Effector CD8-positive, alpha-beta T cell (primary cell): ENCODE data around the gene PTP4A1.
"Not testable (repeated sequence)": the region's sequence is repeated elsewhere in the genome, so short reads cannot be mapped to it uniquely, and the experiment has no call there.

ENCODE experiments used
- DNase-seq: peaks from one replicate; lab custom pipeline; 2025; lab: John Stamatoyannopoulos, UW

Gene PTP4A1

GRCh38 chr6:63582579-63583231 is 10.4 kb downstream of the PTP4A1 start:
- DNase-seq = no peak

- no peak for DNase-seq
Observed at GRCh38 chr6:63584125-63584514, 11.8 kb downstream of the PTP4A1 start.

- DNase-seq = no peak
Observed at GRCh38 chr6:63584566-63584965, 12.3 kb downstream of the PTP4A1 start.

GRCh38 chr6:63585652-63586051 is 13.4 kb downstream of the PTP4A1 start:
- not testable (repeated sequence) for DNase-seq

- DNase-seq = no peak
Observed at GRCh38 chr6:63589952-63590411, 17.7 kb downstream of the PTP4A1 start.

- DNase-seq = no peak
Observed at GRCh38 chr6:63592886-63593285, 20.6 kb downstream of the PTP4A1 start.

GRCh38 chr6:63597141-63598048 is 25.1 kb downstream of the PTP4A1 start:
- DNase-seq = no peak

- DNase-seq = peak; percentile 61
Observed at GRCh38 chr6:63598049-63599036, 26.1 kb downstream of the PTP4A1 start.

GRCh38 chr6:63599243-63599642 is 27.0 kb downstream of the PTP4A1 start:
- DNase-seq = no peak

GRCh38 chr6:63600136-63600535 is 27.9 kb downstream of the PTP4A1 start:
- no peak for DNase-seq

GRCh38 chr6:63609231-63609630 is 37.0 kb downstream of the PTP4A1 start:
- no peak for DNase-seq

- DNase-seq = no peak
Observed at GRCh38 chr6:63610944-63611343, 38.7 kb downstream of the PTP4A1 start.

- DNase-seq = no peak
Observed at GRCh38 chr6:63611560-63611959, 39.3 kb downstream of the PTP4A1 start.

- DNase-seq = no peak
Observed at GRCh38 chr6:63615590-63615989, 43.3 kb downstream of the PTP4A1 start.
